ENCODE measurements around the gene ZNF44. TPM values are rescaled to one million over a fixed set of nuclear protein-coding genes. Genes with fewer than 3 reads are reported as not detected.

The ZNF44 gene
- polyA plus RNA-seq, 1 experiment, result 4.8 TPM

GRCh38 chr19:12265921-12266704, 28.6 kb downstream of the ZNF44 start:
- ChIA-PET CTCF (no interaction called here), POLR2A (no interaction called here)
- DNase-seq (ENCODE audit: low read depth, low spot score), result no peak
- TF ChIP-seq CTCF (IDR thresholded peaks at IDR 0.05; ENCODE audit: low read depth, low read length), result no peak
- Histone ChIP-seq H3K9me3 (ENCODE audit: control insufficient read depth, insufficient read depth, low read length) (peaks cover 53% of the 10 kb centered on the region), H3K4me3 (ENCODE audit: low read depth, low read length) (no peak overlapping the region), H3K27me3 (ENCODE audit: control insufficient read depth, insufficient read depth, low read length) (no peaks in the 10 kb centered on the region), H3K27ac (ENCODE audit: low read depth, low read length) (no peak overlapping the region)

- Histone ChIP-seq H3K9me3 (ENCODE audit: control insufficient read depth, insufficient read depth, low read length) (peaks cover 64% of the 10 kb centered on the region), H3K27ac (ENCODE audit: low read depth, low read length) (no peak overlapping the region), H3K27me3 (ENCODE audit: control insufficient read depth, insufficient read depth, low read length) (no peaks in the 10 kb centered on the region), H3K4me3 (ENCODE audit: low read depth, low read length) (no peak overlapping the region)
- CTCF ChIA-PET, result no interaction called here
- TF ChIP-seq CTCF (IDR thresholded peaks at IDR 0.05; ENCODE audit: low read depth, low read length), result no peak
- POLR2A ChIA-PET, result no interaction called here
- DNase-seq (ENCODE audit: low read depth, low spot score), result no peak
Measured at GRCh38 chr19:12261554-12261953, 33.1 kb downstream of the ZNF44 start.

- no peak overlapping the region for H3K27ac ChIP-seq (ENCODE audit: low read depth, low read length)
- DNase-seq (ENCODE audit: low read depth, low spot score), result no peak
- no peak overlapping the region for H3K4me3 ChIP-seq (ENCODE audit: low read depth, low read length)
- ChIA-PET POLR2A (no interaction called here), CTCF (no interaction called here)
- H3K27me3 ChIP-seq (ENCODE audit: control insufficient read depth, insufficient read depth, low read length), result no peaks in the 10 kb centered on the region
- peaks cover 57% of the 10 kb centered on the region for H3K9me3 ChIP-seq (ENCODE audit: control insufficient read depth, insufficient read depth, low read length)
- no peak for TF ChIP-seq CTCF (IDR thresholded peaks at IDR 0.05; ENCODE audit: low read depth, low read length)
Measured at GRCh38 chr19:12260861-12261260, 33.8 kb downstream of the ZNF44 start.

- no peak for DNase-seq (ENCODE audit: low read depth, low spot score)
- H3K27ac ChIP-seq (ENCODE audit: low read depth, low read length), result no peak overlapping the region
- no peak for TF ChIP-seq CTCF (IDR thresholded peaks at IDR 0.05; ENCODE audit: low read depth, low read length)
- peaks cover 51% of the 10 kb centered on the region for H3K9me3 ChIP-seq (ENCODE audit: control insufficient read depth, insufficient read depth, low read length)
- ChIA-PET CTCF (no interaction called here), POLR2A (no interaction called here)
- no peaks in the 10 kb centered on the region for H3K27me3 ChIP-seq (ENCODE audit: control insufficient read depth, insufficient read depth, low read length)
- no peak overlapping the region for H3K4me3 ChIP-seq (ENCODE audit: low read depth, low read length)
Measured at GRCh38 chr19:12260236-12260635, 34.4 kb downstream of the ZNF44 start.

- no peaks in the 10 kb centered on the region for H3K27me3 ChIP-seq (ENCODE audit: control insufficient read depth, insufficient read depth, low read length)
- ChIA-PET CTCF (no interaction called here), POLR2A (no interaction called here)
- H3K4me3 ChIP-seq (ENCODE audit: low read depth, low read length), result no peak overlapping the region
- no peak for DNase-seq (ENCODE audit: low read depth, low spot score)
- TF ChIP-seq CTCF (IDR thresholded peaks at IDR 0.05; ENCODE audit: low read depth, low read length), result no peak
- peaks cover 53% of the 10 kb centered on the region for H3K9me3 ChIP-seq (ENCODE audit: control insufficient read depth, insufficient read depth, low read length)
- no peak overlapping the region for H3K27ac ChIP-seq (ENCODE audit: low read depth, low read length)
Measured at GRCh38 chr19:12255372-12255771, 39.3 kb downstream of the ZNF44 start.

Data from AG04450 (cell line).